GM12801 (cell line): ENCODE results near the gene NTM.

ENCODE experiments used
- TF ChIP-seq, protein P1 (sequence below): IDR thresholded peaks from one replicate; pipeline ENCODE4 v1.5.1; 2011; ENCODE audit warnings: control low read depth; ENCODE audit not compliant: insufficient read length; ENCODE audit errors: extremely low read depth

Gene NTM

DNA sequence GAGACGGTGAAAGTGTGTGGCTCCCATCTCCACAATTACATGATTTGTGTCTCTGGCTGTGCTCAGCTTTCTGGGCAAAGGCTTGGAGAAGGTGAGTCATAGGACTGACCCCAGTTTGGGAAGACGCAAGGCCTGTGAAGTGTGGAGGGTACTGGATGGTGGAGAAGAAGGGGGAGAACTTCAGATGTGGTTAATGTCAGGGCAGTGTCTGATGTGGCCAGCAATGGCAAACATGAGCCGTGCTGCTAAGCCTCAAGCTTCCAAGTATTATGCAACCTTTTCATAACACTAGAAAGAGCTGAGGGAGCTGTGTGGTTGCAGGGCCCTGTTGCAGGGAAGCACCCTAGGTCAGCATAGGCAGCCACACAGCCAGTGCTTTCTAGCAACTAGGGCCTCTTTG, 110.9 kb downstream of the NTM start:
- TF ChIP-seq, protein P1, sequence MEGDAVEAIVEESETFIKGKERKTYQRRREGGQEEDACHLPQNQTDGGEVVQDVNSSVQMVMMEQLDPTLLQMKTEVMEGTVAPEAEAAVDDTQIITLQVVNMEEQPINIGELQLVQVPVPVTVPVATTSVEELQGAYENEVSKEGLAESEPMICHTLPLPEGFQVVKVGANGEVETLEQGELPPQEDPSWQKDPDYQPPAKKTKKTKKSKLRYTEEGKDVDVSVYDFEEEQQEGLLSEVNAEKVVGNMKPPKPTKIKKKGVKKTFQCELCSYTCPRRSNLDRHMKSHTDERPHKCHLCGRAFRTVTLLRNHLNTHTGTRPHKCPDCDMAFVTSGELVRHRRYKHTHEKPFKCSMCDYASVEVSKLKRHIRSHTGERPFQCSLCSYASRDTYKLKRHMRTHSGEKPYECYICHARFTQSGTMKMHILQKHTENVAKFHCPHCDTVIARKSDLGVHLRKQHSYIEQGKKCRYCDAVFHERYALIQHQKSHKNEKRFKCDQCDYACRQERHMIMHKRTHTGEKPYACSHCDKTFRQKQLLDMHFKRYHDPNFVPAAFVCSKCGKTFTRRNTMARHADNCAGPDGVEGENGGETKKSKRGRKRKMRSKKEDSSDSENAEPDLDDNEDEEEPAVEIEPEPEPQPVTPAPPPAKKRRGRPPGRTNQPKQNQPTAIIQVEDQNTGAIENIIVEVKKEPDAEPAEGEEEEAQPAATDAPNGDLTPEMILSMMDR = no peak

DNA sequence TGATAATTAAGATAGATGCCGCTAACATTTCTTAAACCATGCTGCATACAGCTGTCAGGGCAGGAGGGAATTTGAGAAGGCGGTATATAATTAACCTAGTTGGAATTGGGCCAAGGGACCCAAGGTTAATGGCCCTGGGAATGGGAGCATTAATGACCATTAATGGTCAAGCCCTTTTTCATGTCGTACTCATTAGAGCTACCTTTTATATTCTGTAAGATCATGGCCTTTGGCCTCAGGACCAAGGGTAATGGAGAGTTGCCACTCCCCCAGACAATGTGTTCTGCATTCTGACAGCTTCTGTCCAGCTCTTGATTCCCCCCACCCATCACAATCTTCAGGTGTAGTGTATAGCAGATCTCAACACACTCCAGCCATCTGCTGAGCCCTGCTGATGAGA, 111.6 kb downstream of the NTM start:
- TF ChIP-seq, protein P1 = no peak

DNA sequence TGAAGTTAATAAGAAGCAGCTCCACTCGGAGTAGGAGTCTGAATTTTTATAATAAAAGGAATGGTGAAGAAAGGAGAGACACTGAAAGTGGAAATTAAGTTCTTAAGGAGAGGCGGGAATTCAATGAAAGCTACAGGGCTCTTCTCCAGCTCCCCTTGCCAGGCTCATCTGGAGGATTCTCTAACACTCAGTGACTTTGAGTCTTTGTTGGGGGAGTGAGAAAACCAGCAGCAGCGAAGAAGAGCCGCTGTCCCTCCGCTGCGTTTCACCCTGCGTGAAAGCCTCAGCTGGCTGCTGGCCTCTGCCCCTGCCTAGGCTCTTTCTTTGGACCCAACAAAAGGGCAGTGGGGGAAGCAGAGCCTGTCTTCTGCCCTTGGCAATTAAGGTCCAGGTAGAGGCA, 113.0 kb downstream of the NTM start:
- TF ChIP-seq, protein P1 = no peak

DNA sequence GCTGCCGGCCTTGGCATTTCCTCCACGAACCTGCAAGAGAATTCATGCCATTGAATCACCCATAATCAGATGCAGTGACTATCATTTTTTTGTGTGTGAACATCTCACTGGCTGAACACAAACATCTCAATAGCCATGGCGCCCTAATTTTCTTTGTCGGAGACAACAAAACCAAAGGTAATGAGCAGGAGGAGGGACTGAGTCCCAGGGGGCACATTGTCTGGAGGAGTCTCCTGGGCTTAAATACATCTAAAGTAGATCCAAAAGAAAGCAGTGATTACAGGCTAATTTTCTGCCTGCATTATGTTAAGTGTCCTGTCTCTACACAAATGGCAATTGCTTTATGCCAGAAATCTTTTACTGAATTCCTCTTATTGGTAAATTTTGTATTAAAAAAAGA, 113.5 kb downstream of the NTM start:
- TF ChIP-seq, protein P1 = no peak

DNA sequence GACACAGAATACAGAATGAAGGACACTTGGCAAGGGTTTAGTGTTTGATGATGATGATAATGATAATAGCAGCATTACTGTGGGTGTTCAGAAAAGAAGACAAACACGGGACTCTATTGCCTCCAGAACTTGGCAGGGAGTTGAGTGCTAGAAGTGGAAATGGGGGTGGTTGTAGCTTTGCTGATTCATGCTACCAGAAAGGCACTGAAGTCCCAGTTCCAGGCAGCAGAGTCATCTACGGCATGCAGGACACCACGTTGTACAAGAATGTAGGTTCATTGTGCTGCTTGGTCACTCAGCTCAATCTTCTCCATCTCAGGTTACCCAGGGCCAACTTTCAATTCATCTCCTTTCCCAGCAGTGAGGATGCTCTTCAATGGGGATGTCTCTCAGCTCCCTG, 115.7 kb downstream of the NTM start:
- TF ChIP-seq, protein P1 = no peak

DNA sequence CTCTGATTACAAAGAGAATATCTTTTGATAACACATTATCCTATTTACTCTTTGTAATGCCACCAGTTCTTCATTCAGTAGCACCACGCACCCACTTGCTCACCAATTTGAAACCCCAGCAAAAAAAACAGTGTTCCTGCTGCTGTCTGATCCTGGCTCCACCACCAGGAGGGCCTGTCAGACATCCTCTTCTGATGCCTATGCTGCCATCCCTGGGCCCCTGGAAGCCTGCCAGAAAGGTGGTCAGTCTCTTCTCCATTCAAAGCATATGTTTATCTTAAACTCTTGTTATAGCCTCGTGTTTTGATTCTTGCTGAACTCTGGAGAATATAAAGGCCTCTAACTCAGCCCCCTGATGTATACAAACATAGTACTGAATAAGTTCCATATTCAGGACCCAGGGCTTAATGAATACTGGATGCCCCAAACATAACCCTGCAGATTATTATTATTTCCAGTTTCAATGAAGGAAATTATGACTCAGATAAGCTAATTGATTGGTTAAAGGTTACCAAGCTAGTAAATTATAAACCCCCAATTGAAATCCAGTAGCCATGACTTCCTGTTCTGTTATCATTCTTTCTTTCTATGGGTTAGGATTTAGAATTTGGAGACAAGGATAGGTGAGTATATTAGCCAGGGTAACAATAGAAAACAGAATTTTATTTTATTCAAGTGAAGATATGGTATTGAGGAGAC, 116.7 kb downstream of the NTM start:
- TF ChIP-seq, protein P1 = no peak

DNA sequence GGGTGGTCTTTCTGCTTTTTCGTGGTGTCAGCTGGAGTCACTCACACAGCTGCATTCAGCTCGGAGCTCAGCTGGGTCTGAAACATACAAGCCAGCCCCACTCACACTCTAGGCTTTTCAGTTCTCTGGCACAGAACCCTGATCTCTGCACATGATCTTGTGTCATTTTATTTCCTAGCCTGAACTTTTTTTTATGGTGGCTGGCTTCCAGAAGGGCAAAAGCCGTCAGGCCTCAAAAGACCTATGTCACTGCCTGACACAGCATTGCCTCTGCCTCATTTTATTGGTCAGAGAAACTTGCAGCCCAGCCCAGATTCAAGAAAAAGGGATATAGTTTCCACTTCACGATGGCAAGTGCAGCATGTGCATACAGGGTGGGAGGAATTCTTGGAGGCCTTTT, 117.8 kb downstream of the NTM start:
- TF ChIP-seq, protein P1 = no peak

DNA sequence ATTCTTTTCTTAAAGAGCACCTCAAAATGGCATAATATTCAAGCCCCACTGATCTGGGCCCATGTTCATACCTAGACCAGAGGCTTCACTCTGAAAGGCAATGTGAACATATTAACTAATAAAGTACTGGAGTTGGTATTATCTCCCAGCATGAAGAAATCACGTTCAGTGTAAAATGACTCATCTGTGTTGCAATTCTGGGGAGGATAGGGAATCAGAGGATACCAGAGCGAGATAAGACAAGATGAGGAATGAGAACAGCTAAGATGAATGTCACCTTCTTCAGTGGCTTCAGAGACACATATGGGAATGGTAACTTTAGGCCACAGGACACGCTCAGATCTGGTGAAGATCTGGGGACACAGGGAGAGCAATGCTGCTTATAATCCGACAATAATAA, 121.1 kb downstream of the NTM start:
- TF ChIP-seq, protein P1 = no peak
